Natural killer cell (primary cell): ENCODE results near the gene CCDC197. TPM values are rescaled to one million over a fixed set of nuclear protein-coding genes. Genes with fewer than 3 reads are reported as not detected.

ENCODE experiments used
- ATAC-seq, 3 donors: fragments of 150-1000 bp in 2 of 3; fragments of 200-7000 bp in 1 of 3; cut with Tn5 transposase; 1 replicate in 1 of 3; 2 replicates in 2 of 3; pipeline ENCODE4 v1.10.0; 2021; ENCODE audit warnings: mild to moderate bottlenecking in 2 of 3, moderate library complexity in 2 of 3
- DNase-seq, 2 donors: peaks; one replicate each; pipeline versions ENCODE4 v3.0.0 to v3.0.0-alpha.2; 2013 to 2021; ENCODE audit warnings: mixed read lengths in 1 of 2
- H3K27ac ChIP-seq: one replicate; pipeline ENCODE4 v1.5.1; 2013; ENCODE audit warnings: mild to moderate bottlenecking, low read length
- H3K27me3 ChIP-seq: one replicate; pipeline ENCODE4 v1.6.1; 2013; ENCODE audit warnings: low read length; ENCODE audit not compliant: control insufficient read depth, insufficient read depth
- H3K36me3 ChIP-seq: one replicate; pipeline ENCODE4 v1.6.1; 2013; ENCODE audit warnings: low read length; ENCODE audit not compliant: control insufficient read depth, insufficient read depth
- H3K4me1 ChIP-seq: one replicate; pipeline ENCODE4 v1.6.1; 2013; ENCODE audit warnings: low read length; ENCODE audit not compliant: control insufficient read depth, insufficient read depth
- H3K4me3 ChIP-seq: one replicate; pipeline ENCODE4 v1.5.1; 2013; ENCODE audit warnings: low read length
- H3K9me3 ChIP-seq: one replicate; pipeline ENCODE4 v1.6.1; 2013; ENCODE audit warnings: low read length; ENCODE audit not compliant: control insufficient read depth, insufficient read depth
- H3K27ac Mint-ChIP-seq, 2 donors: one replicate each; pipeline ENCODE4 v1.8.0; 2022; ENCODE audit warnings: mild to moderate bottlenecking in 2 of 2, mixed read lengths in 2 of 2, moderate library complexity in 1 of 2
- H3K27me3 Mint-ChIP-seq, 2 donors: one replicate each; pipeline ENCODE4 v1.8.0; 2022; ENCODE audit warnings: low read depth in 2 of 2, mixed read lengths in 2 of 2
- H3K36me3 Mint-ChIP-seq: one replicate; pipeline ENCODE4 v1.8.0; 2022; ENCODE audit warnings: mixed read lengths
- H3K4me1 Mint-ChIP-seq, 2 donors: one replicate each; pipeline ENCODE4 v1.8.0; 2022; ENCODE audit warnings: mixed read lengths in 2 of 2
- H3K4me3 Mint-ChIP-seq: one replicate; pipeline ENCODE4 v1.8.0; 2022; ENCODE audit warnings: mild to moderate bottlenecking, moderate library complexity, mixed read lengths
- H3K9me3 Mint-ChIP-seq, 2 donors: one replicate each; pipeline ENCODE4 v1.8.0; 2022; ENCODE audit warnings: mixed read lengths in 2 of 2
- WGBS: methylation state at CpG from one replicate; pipeline ENCODE4 v1.1.7; 2013; ENCODE audit warnings: missing lambda C conversion rate; ENCODE audit not compliant: insufficient coverage; 5-methylcytosine and 5-hydroxymethylcytosine counted together
- intact Hi-C: fragments of 100-400 bp; cut with micrococcal nuclease; formaldehyde crosslinking; loops from one replicate; pipeline ENCODE4 v1.14.2; 2022
- total RNA-seq, 4 donors: library from RNA; stranded (reverse); fragments of 120-200 nt in 1 of 4; gene quantifications; one replicate each; pipeline versions ENCODE4 v1.2.3 to v1.2.4, GENCODE V29; 2013 to 2022
- TF ChIP-seq, protein P1 (sequence below): fragments of 200-600 bp; IDR thresholded peaks from one replicate; pipeline ENCODE4 v1.8.0; 2022; ENCODE audit warnings: antibody characterized with exemption

CCDC197 gene
- total RNA-seq, 3 donors from 2014 or later (not counting 1 experiment from before 2014, with no cell fraction given) = not detected

DNA sequence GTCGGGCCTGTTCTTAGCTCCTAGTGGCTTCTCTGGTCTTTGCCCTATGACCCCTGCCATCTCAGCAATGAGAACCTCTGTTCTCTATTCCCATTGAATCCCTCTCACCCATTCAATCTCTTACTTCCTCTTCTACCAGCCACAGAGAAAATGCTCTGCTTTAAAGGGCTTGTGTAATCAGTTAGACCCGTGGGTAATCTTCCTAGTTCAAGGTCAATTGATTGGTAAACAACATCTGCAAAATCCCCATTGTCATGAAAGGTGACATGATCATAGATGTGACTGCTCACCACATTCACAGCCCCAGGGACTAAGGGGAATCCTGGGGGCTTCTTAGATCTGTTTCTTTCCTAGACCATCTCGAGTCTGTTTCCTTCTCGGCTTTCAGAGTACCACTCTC, 7.2 kb upstream of the CCDC197 start:
- H3K36me3 ChIP-seq = no peaks in the 10 kb centered on the region
- no peaks in the 10 kb centered on the region for H3K4me1 Mint-ChIP-seq
- no peak overlapping the region for H3K27ac ChIP-seq
- no peak overlapping the region for H3K27ac Mint-ChIP-seq
- 64% methylated on average over 4 of the region's 4 CpGs for WGBS
- H3K9me3 ChIP-seq = no peaks in the 10 kb centered on the region
- no peaks in the 10 kb centered on the region for H3K27me3 ChIP-seq
- TF ChIP-seq, protein P1, sequence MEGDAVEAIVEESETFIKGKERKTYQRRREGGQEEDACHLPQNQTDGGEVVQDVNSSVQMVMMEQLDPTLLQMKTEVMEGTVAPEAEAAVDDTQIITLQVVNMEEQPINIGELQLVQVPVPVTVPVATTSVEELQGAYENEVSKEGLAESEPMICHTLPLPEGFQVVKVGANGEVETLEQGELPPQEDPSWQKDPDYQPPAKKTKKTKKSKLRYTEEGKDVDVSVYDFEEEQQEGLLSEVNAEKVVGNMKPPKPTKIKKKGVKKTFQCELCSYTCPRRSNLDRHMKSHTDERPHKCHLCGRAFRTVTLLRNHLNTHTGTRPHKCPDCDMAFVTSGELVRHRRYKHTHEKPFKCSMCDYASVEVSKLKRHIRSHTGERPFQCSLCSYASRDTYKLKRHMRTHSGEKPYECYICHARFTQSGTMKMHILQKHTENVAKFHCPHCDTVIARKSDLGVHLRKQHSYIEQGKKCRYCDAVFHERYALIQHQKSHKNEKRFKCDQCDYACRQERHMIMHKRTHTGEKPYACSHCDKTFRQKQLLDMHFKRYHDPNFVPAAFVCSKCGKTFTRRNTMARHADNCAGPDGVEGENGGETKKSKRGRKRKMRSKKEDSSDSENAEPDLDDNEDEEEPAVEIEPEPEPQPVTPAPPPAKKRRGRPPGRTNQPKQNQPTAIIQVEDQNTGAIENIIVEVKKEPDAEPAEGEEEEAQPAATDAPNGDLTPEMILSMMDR = no peak
- ATAC-seq (no peak), DNase-seq (no peak)
- H3K36me3 Mint-ChIP-seq = no peaks in the 10 kb centered on the region
- no peak overlapping the region for H3K4me3 ChIP-seq
- intact Hi-C loops = no loop called here
- no peak overlapping the region for H3K4me3 Mint-ChIP-seq
- H3K9me3 Mint-ChIP-seq = no peaks in the 10 kb centered on the region
- no peaks in the 10 kb centered on the region for H3K4me1 ChIP-seq
- peaks cover 4 to 6% of the 10 kb centered on the region in 2 donors for H3K27me3 Mint-ChIP-seq

DNA sequence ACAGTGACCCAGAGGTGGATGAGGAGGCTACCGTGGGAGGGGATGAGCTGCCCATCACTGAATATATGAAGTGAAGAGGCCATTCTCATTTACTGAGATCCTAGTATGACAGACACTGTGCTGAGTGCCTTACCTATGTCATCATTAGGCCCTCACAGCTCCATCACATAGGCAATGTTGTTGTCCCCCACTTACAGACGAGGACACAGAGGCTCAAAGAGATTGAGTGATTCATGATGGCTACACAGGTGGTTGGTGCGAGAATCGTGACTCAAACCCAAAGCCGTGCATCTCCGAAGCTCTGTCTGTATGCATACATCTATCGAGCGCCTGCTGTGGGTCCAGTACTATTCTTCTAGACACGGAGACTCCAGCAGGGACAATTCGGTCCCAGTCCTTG, 5.9 kb upstream of the CCDC197 start:
- intact Hi-C loops = no loop called here
- Mint-ChIP-seq H3K36me3 (no peaks in the 10 kb centered on the region), H3K27me3 (peaks cover 9 to 14% of the 10 kb centered on the region in 2 donors), H3K27ac (no peak overlapping the region), H3K9me3 (no peaks in the 10 kb centered on the region), H3K4me1 (no peaks in the 10 kb centered on the region), H3K4me3 (no peak overlapping the region)
- Histone ChIP-seq H3K9me3 (no peaks in the 10 kb centered on the region), H3K36me3 (no peaks in the 10 kb centered on the region), H3K27me3 (no peaks in the 10 kb centered on the region), H3K4me1 (no peaks in the 10 kb centered on the region), H3K27ac (no peak overlapping the region), H3K4me3 (no peak overlapping the region)
- no peak for ATAC-seq
- TF ChIP-seq, protein P1 = no peak
- WGBS = 89% methylated on average over 10 of the region's 10 CpGs
- no peak for DNase-seq

DNA sequence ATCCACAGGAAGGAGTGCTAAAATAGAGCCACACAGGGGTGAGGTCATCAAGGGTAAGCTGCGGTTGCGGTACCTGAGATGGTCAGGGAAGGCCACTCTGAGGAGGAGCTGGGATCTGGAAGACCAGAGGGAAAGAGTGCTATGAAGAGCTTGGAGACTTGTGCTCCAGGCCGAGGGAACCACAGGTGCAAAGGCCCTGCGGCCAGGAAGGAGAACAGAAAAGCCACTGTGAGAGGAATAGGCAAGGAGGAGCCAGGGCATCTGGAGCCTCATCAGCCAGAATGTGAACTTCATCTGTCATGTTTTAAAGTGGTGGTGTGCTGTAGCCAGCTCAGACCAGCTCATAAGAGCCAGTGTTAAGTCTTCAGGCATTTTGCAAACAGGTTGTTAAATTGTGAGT, 5.5 kb upstream of the CCDC197 start:
- 93% methylated on average over 4 of the region's 4 CpGs for WGBS
- Histone ChIP-seq H3K9me3 (no peaks in the 10 kb centered on the region), H3K27me3 (no peaks in the 10 kb centered on the region), H3K4me3 (no peak overlapping the region), H3K36me3 (no peaks in the 10 kb centered on the region), H3K27ac (no peak overlapping the region), H3K4me1 (no peaks in the 10 kb centered on the region)
- Mint-ChIP-seq H3K27ac (no peak overlapping the region), H3K4me3 (no peak overlapping the region), H3K36me3 (no peaks in the 10 kb centered on the region), H3K4me1 (no peaks in the 10 kb centered on the region), H3K27me3 (peaks cover 9 to 14% of the 10 kb centered on the region in 2 donors), H3K9me3 (no peaks in the 10 kb centered on the region)
- intact Hi-C loops = no loop called here
- TF ChIP-seq, protein P1 = no peak
- ATAC-seq (no peak), DNase-seq (no peak)

DNA sequence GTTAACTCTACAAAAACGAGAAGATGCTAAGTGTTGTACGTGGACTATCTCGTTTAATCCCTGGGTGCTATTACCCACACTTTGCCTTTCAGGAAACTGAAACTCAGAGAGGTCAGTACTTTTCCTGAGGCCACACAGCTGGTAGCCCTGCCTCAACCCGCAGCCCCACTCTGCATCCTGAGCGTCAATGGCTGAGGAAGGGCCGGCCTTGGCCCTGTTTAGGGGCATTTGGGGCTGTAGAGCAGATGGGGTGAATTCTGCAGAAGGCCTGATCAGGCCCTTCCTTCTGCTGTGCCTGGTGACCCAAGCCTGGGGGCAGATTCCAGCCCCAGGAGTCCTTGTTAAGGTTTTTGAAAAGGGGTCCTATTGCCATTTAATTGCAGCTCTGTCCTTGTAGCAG, 3.7 kb upstream of the CCDC197 start:
- ATAC-seq (no peak), DNase-seq (no peak)
- intact Hi-C loops = no loop called here
- no peak overlapping the region for H3K27ac Mint-ChIP-seq
- H3K4me3 Mint-ChIP-seq = no peak overlapping the region
- H3K9me3 ChIP-seq = no peaks in the 10 kb centered on the region
- H3K27me3 Mint-ChIP-seq = peaks cover 9 to 14% of the 10 kb centered on the region in 2 donors
- no peaks in the 10 kb centered on the region for H3K9me3 Mint-ChIP-seq
- 85% methylated on average over 6 of the region's 6 CpGs for WGBS
- no peaks in the 10 kb centered on the region for H3K4me1 ChIP-seq
- H3K27ac ChIP-seq = no peak overlapping the region
- H3K36me3 Mint-ChIP-seq = no peaks in the 10 kb centered on the region
- H3K27me3 ChIP-seq = no peaks in the 10 kb centered on the region
- H3K36me3 ChIP-seq = no peaks in the 10 kb centered on the region
- H3K4me3 ChIP-seq = no peak overlapping the region
- TF ChIP-seq, protein P1 = no peak
- H3K4me1 Mint-ChIP-seq = no peaks in the 10 kb centered on the region
